Measurements from ENCODE around the gene EFNA4.
A peak's percentile ranks its signal among the peaks of the same experiment; 100 is the strongest.

EFNA4 gene

DNA sequence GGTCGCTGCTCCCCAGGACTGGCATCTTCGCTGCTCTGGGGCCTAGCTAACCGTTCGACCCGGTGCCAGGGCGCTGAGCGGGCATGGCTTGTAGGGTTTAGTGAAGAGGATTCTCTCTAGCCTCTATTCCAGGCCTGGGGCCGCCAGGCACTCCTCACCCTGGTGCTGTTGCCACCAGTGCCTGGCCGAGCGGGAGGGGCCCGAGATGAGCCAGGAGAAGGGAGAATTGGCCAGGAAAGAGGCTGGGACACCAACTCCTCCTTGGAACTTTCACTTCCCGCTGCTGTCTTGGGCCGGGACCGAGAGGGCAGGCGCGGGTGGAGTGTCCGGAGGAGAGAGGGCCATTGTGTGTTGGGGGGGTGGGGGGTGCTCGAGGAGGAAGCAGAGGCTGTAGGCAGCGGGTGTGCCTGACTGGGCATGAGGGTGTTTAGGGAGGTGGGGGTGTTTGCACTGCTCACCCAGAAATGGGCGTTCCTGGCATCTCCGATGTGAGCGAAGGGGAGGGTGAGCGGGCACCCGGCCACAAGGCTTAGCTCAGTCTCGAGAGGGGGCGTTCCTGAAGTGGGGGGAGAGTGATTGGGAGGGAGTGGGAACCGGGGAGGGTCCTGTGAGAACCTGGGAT lies 11.7 kb upstream of the EFNA4 start:
- Histone ChIP-seq H3K9ac (ENCODE audit: low read depth, low read length, poor library complexity) (peak overlapping the region; percentile 88), H3K36me3 (replicated peaks in 1 of 2; ENCODE audit: control insufficient read depth in 2 of 2, insufficient read depth in 2 of 2, low read length in 2 of 2) (peaks cover 14 to 30% of the 10 kb centered on the region in 2 donors), H3K27ac (replicated peaks; ENCODE audit: low read length) (no peak overlapping the region), H2AFZ (ENCODE audit: low read length) (peak overlapping the region; percentile 95), H3K9me3 (replicated peaks in 1 of 2; ENCODE audit: control insufficient read depth in 2 of 2, insufficient read depth in 1 of 2, low read depth in 1 of 2, low read length in 2 of 2) (no peaks in the 10 kb centered on the region), H2BK15ac (ENCODE audit: low read length) (peak overlapping the region; percentile 54), H4K91ac (ENCODE audit: low read depth, low read length, poor library complexity) (no peak overlapping the region), H4K8ac (ENCODE audit: low read depth, low read length) (no peak overlapping the region), H3K4me3 (ENCODE audit: low read length in 2 of 2) (peak overlapping the region; percentile 68 to 92), H3K4ac (ENCODE audit: low read length) (no peak overlapping the region), H2BK5ac (ENCODE audit: low read length) (peak overlapping the region; percentile 54), H3K4me1 (ENCODE audit: control insufficient read depth in 2 of 2, insufficient read depth in 1 of 2, low read depth in 1 of 2, low read length in 2 of 2) (peaks cover 17% of the 10 kb centered on the region in 2 donors), H3K18ac (ENCODE audit: low read length) (peak overlapping the region; percentile 78), H2BK120ac (ENCODE audit: low read depth, low read length) (no peak overlapping the region), H3K79me1 (ENCODE audit: low read depth, low read length) (no peaks in the 10 kb centered on the region), H3K27me3 (ENCODE audit: control insufficient read depth in 3 of 3, insufficient read depth in 3 of 3, low read depth in 1 of 3, low read length in 3 of 3) (no peaks in the 10 kb centered on the region), H3K14ac (ENCODE audit: low read length) (no peak overlapping the region), H3K4me2 (ENCODE audit: insufficient read depth, low read length, poor library complexity, severe bottlenecking) (peak overlapping the region; percentile 92), H3K23ac (ENCODE audit: low read depth, low read length, poor library complexity) (peak overlapping the region; percentile 8), H2AK5ac (ENCODE audit: low read depth, low read length) (peak overlapping the region; percentile 76), H2BK12ac (ENCODE audit: low read length) (no peak overlapping the region)
- no CpG with 5 or more reads among the region's 27 CpGs for WGBS, 2 donors (ENCODE audit: extremely low coverage in 2 of 2, insufficient read length in 2 of 2, insufficient replicate concordance in 1 of 2)
- no peak for DNase-seq (ENCODE audit: low spot score)

DNA sequence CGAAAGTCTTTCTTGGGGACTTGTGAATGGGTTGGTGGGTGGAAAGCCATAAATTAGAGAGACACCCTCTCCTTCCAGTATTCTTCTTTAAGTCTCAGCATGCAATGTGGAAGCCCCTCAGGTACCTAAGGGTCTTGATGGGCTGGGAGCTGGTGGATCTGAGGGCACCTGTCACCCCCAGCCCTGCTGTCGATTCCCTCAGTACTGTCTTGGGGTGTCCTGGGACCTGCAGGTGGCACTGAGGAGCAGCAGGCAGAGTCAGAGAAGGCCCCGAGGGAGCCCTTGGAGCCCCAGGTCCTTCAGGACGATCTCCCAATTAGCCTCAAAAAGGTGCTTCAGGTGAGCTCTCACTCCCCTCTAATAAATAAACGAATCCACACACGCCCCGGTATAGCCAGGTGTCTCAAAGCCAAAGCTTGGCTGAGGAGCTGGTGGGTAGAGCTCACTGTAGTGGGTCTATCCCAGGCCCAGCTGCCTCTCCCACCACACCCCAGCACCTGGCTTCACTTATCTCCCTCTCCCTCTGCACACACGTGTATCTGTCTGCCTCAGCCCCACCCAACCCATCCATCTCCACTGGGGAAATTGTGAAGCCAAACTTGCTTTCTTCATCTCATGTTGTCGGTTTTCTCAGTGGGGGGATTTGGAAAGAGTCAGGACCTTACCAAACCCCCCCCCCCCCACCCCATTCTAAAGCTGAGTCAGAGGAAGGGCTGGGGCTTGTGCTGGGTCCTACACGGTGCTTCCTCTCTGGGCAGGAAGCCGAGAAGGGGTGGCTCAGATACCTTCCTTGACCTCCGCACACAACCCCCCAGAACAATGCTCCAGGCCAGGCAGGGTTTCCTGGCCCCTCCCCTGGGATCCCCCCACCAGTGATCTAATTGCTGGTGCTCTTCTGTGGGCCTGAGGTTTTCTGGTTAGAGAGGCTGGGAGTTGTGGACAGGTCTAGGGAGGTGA lies 10.8 kb upstream of the EFNA4 start:
- H3K79me1 ChIP-seq (ENCODE audit: low read depth, low read length): no peaks in the 10 kb centered on the region
- H4K91ac ChIP-seq (ENCODE audit: low read depth, low read length, poor library complexity): no peak overlapping the region
- no peak overlapping the region for H2BK12ac ChIP-seq (ENCODE audit: low read length)
- no peak overlapping the region for H3K4ac ChIP-seq (ENCODE audit: low read length)
- H2BK120ac ChIP-seq (ENCODE audit: low read depth, low read length): no peak overlapping the region
- H3K4me1 ChIP-seq (ENCODE audit: control insufficient read depth in 2 of 2, insufficient read depth in 1 of 2, low read depth in 1 of 2, low read length in 2 of 2): peaks cover 17% of the 10 kb centered on the region in 2 donors
- H3K9ac ChIP-seq (ENCODE audit: low read depth, low read length, poor library complexity): no peak overlapping the region
- no CpG with 5 or more reads among the region's 12 CpGs for WGBS, 2 donors (ENCODE audit: extremely low coverage in 2 of 2, insufficient read length in 2 of 2, insufficient replicate concordance in 1 of 2)
- H3K36me3 ChIP-seq (replicated peaks in 1 of 2; ENCODE audit: control insufficient read depth in 2 of 2, insufficient read depth in 2 of 2, low read length in 2 of 2): peaks cover 19 to 38% of the 10 kb centered on the region in 2 donors
- peak overlapping the region; percentile 95 for H2AFZ ChIP-seq (ENCODE audit: low read length)
- no peak overlapping the region for H3K23ac ChIP-seq (ENCODE audit: low read depth, low read length, poor library complexity)
- no peak overlapping the region for H2BK15ac ChIP-seq (ENCODE audit: low read length)
- no peak overlapping the region for H3K27ac ChIP-seq (replicated peaks; ENCODE audit: low read length)
- H3K18ac ChIP-seq (ENCODE audit: low read length): no peak overlapping the region
- H3K9me3 ChIP-seq (replicated peaks in 1 of 2; ENCODE audit: control insufficient read depth in 2 of 2, insufficient read depth in 1 of 2, low read depth in 1 of 2, low read length in 2 of 2): no peaks in the 10 kb centered on the region
- peak overlapping the region in 1 of 2 donors; percentile 68 for H3K4me3 ChIP-seq (ENCODE audit: low read length in 2 of 2)
- no peak for DNase-seq (ENCODE audit: low spot score)
- no peak overlapping the region for H3K14ac ChIP-seq (ENCODE audit: low read length)
- H2AK5ac ChIP-seq (ENCODE audit: low read depth, low read length): peak overlapping the region; percentile 41
- H3K27me3 ChIP-seq (ENCODE audit: control insufficient read depth in 3 of 3, insufficient read depth in 3 of 3, low read depth in 1 of 3, low read length in 3 of 3): no peaks in the 10 kb centered on the region
- no peak overlapping the region for H4K8ac ChIP-seq (ENCODE audit: low read depth, low read length)
- H2BK5ac ChIP-seq (ENCODE audit: low read length): peak overlapping the region; percentile 54
- peak overlapping the region; percentile 92 for H3K4me2 ChIP-seq (ENCODE audit: insufficient read depth, low read length, poor library complexity, severe bottlenecking)

DNA sequence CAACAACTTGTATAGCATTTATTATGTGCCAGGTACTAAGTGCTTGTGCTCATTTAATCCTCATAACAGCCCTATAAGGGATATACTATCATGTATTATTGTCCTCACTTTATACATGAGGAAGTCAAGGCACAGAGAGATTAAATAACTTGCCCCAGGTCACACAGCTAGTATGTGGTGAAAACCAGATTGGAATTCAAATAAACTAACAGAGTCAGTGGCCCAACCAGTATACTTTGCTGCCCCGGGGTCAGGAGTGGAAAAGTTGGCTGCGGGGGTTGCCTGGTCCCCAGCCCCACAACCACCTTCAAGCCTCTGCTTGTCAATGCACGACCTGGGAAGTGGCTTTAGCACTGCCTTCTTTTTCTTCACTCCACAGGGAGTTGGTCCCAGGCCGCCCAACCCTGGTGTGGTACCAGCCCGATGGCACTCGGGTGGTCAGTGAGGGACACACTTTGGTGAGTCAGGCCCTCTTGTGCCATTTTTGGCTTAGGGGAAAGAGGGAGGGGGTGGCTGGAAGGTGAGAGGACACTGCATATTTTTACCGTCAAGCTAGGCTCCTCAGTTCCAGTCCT lies 9.9 kb upstream of the EFNA4 start:
- H3K36me3 ChIP-seq (replicated peaks in 1 of 2; ENCODE audit: control insufficient read depth in 2 of 2, insufficient read depth in 2 of 2, low read length in 2 of 2): peaks cover 28 to 47% of the 10 kb centered on the region in 2 donors
- H3K23ac ChIP-seq (ENCODE audit: low read depth, low read length, poor library complexity): peak overlapping the region; percentile 70
- peak overlapping the region; percentile 29 for H2AK5ac ChIP-seq (ENCODE audit: low read depth, low read length)
- H3K4me3 ChIP-seq (ENCODE audit: low read length in 2 of 2): no peak overlapping the region
- H2BK12ac ChIP-seq (ENCODE audit: low read length): no peak overlapping the region
- H3K79me1 ChIP-seq (ENCODE audit: low read depth, low read length): no peaks in the 10 kb centered on the region
- peak overlapping the region; percentile 2 for H3K9ac ChIP-seq (ENCODE audit: low read depth, low read length, poor library complexity)
- no peak overlapping the region for H3K27ac ChIP-seq (replicated peaks; ENCODE audit: low read length)
- H4K8ac ChIP-seq (ENCODE audit: low read depth, low read length): no peak overlapping the region
- H3K27me3 ChIP-seq (ENCODE audit: control insufficient read depth in 3 of 3, insufficient read depth in 3 of 3, low read depth in 1 of 3, low read length in 3 of 3): no peaks in the 10 kb centered on the region
- H2BK15ac ChIP-seq (ENCODE audit: low read length): no peak overlapping the region
- no peak overlapping the region for H3K4ac ChIP-seq (ENCODE audit: low read length)
- no CpG with 5 or more reads among the region's 7 CpGs for WGBS, 2 donors (ENCODE audit: extremely low coverage in 2 of 2, insufficient read length in 2 of 2, insufficient replicate concordance in 1 of 2)
- H4K91ac ChIP-seq (ENCODE audit: low read depth, low read length, poor library complexity): no peak overlapping the region
- no peak overlapping the region for H3K18ac ChIP-seq (ENCODE audit: low read length)
- H3K9me3 ChIP-seq (replicated peaks in 1 of 2; ENCODE audit: control insufficient read depth in 2 of 2, insufficient read depth in 1 of 2, low read depth in 1 of 2, low read length in 2 of 2): no peaks in the 10 kb centered on the region
- H2AFZ ChIP-seq (ENCODE audit: low read length): no peak overlapping the region
- no peak overlapping the region for H3K4me2 ChIP-seq (ENCODE audit: insufficient read depth, low read length, poor library complexity, severe bottlenecking)
- H2BK5ac ChIP-seq (ENCODE audit: low read length): no peak overlapping the region
- no peak for DNase-seq (ENCODE audit: low spot score)
- H2BK120ac ChIP-seq (ENCODE audit: low read depth, low read length): no peak overlapping the region
- peaks cover 15 to 17% of the 10 kb centered on the region in 2 donors for H3K4me1 ChIP-seq (ENCODE audit: control insufficient read depth in 2 of 2, insufficient read depth in 1 of 2, low read depth in 1 of 2, low read length in 2 of 2)
- H3K14ac ChIP-seq (ENCODE audit: low read length): no peak overlapping the region

DNA sequence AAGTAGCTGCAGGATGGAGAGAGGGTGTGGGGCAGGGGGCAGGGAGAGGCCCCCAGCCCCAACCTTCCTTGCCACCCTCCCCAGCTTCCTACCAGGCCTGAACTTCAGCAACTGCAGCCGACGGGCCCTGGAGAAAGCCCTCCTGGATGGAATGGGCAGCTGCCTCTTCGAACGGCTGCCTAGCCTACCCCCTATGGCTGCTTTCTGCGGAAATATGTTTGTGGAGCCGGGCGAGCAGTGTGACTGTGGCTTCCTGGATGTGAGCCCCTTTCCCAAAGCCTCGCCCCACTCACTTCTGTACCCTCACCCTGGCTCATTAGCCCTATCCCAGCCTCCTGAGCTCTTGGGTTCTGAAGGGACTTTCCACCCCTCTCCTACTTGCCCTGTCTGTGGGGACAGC lies 6.4 kb upstream of the EFNA4 start:
- H3K27ac ChIP-seq (replicated peaks; ENCODE audit: low read length): no peak overlapping the region
- no peak overlapping the region for H2BK15ac ChIP-seq (ENCODE audit: low read length)
- no peak overlapping the region for H2BK12ac ChIP-seq (ENCODE audit: low read length)
- H2AFZ ChIP-seq (ENCODE audit: low read length): no peak overlapping the region
- H3K4me1 ChIP-seq (ENCODE audit: control insufficient read depth in 2 of 2, insufficient read depth in 1 of 2, low read depth in 1 of 2, low read length in 2 of 2): peaks cover 3 to 10% of the 10 kb centered on the region in 2 donors
- no peak for DNase-seq (ENCODE audit: low spot score)
- no peak overlapping the region for H3K18ac ChIP-seq (ENCODE audit: low read length)
- peaks cover 30 to 56% of the 10 kb centered on the region in 2 donors for H3K36me3 ChIP-seq (replicated peaks in 1 of 2; ENCODE audit: control insufficient read depth in 2 of 2, insufficient read depth in 2 of 2, low read length in 2 of 2)
- no peak overlapping the region for H2AK5ac ChIP-seq (ENCODE audit: low read depth, low read length)
- H3K4me3 ChIP-seq (ENCODE audit: low read length in 2 of 2): no peak overlapping the region
- WGBS, 2 donors (ENCODE audit: extremely low coverage in 2 of 2, insufficient read length in 2 of 2, insufficient replicate concordance in 1 of 2): no CpG with 5 or more reads among the region's 8 CpGs
- H4K91ac ChIP-seq (ENCODE audit: low read depth, low read length, poor library complexity): no peak overlapping the region
- no peaks in the 10 kb centered on the region for H3K9me3 ChIP-seq (replicated peaks in 1 of 2; ENCODE audit: control insufficient read depth in 2 of 2, insufficient read depth in 1 of 2, low read depth in 1 of 2, low read length in 2 of 2)
- H3K14ac ChIP-seq (ENCODE audit: low read length): no peak overlapping the region
- H3K9ac ChIP-seq (ENCODE audit: low read depth, low read length, poor library complexity): no peak overlapping the region
- H3K4ac ChIP-seq (ENCODE audit: low read length): no peak overlapping the region
- no peak overlapping the region for H2BK120ac ChIP-seq (ENCODE audit: low read depth, low read length)
- H3K23ac ChIP-seq (ENCODE audit: low read depth, low read length, poor library complexity): no peak overlapping the region
- H4K8ac ChIP-seq (ENCODE audit: low read depth, low read length): no peak overlapping the region
- H2BK5ac ChIP-seq (ENCODE audit: low read length): no peak overlapping the region
- no peak overlapping the region for H3K4me2 ChIP-seq (ENCODE audit: insufficient read depth, low read length, poor library complexity, severe bottlenecking)
- H3K27me3 ChIP-seq (ENCODE audit: control insufficient read depth in 3 of 3, insufficient read depth in 3 of 3, low read depth in 1 of 3, low read length in 3 of 3): no peaks in the 10 kb centered on the region
- H3K79me1 ChIP-seq (ENCODE audit: low read depth, low read length): peaks cover 4% of the 10 kb centered on the region
